ENCODE data around the gene TSNAX.

The TSNAX gene

GRCh38 chr1:231515748-231516147, 12.7 kb upstream of the TSNAX start:
- peak; percentile 97 for TF ChIP-seq SPI1 (IDR thresholded peaks at IDR 0.05; ENCODE audit: low read depth, low read length)
- no peak for TF ChIP-seq PAX5 (IDR thresholded peaks at IDR 0.05; ENCODE audit: insufficient read depth, low read length, severe bottlenecking)
- TF ChIP-seq POU2F2 (IDR thresholded peaks at IDR 0.05; ENCODE audit: low read depth, low read length), result no peak
- FAIRE-seq (no peak), DNase-seq (ENCODE audit: insufficient read length, low spot score) (no peak)

- no peak for FAIRE-seq
- TF ChIP-seq POLR2A (IDR thresholded peaks at IDR 0.05; ENCODE audit: low read depth, low read length), result no peak
- no peak for TF ChIP-seq POLR2AphosphoS5 (IDR thresholded peaks at IDR 0.05; ENCODE audit: low read depth, low read length)
- TF ChIP-seq TAF1 (IDR thresholded peaks at IDR 0.05; ENCODE audit: low read depth, low read length), result no peak
- TF ChIP-seq PAX5 (IDR thresholded peaks at IDR 0.05; ENCODE audit: insufficient read depth, low read length, severe bottlenecking), result no peak
- no peak for TF ChIP-seq POU2F2 (IDR thresholded peaks at IDR 0.05; ENCODE audit: low read depth, low read length)
- TF ChIP-seq SPI1 (IDR thresholded peaks at IDR 0.05; ENCODE audit: low read depth, low read length), result no peak
- no peak for DNase-seq (ENCODE audit: insufficient read length, low spot score)
Measured at GRCh38 chr1:231517076-231517475, 11.4 kb upstream of the TSNAX start.

DNA sequence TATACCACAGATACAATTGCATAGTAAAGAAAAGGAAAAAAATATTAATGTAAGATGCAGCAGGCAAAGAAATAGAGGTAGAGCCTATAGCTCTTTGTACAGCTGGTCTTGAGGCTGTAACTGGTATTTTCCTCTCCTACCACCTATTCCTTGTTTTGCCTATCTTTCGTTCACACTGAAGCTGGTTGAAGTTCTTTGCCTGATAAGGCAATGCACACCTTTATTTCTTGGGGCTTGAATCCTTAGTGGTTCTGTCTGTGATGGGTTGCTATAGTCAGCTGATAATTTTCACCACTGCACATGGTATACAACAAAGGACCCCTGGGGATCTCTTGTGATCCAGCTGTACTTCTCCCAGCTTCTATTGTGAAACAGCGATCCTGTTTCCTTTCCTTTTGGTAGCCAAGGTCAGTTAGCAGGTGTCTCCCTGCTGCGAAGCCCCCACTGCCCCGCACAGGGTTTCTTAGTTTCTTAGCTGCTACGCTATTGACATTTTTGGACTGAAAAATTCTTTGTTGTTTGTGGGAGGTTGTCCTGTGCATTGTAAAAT, 9.9 kb upstream of the TSNAX start:
- TF ChIP-seq POLR2AphosphoS5 (IDR thresholded peaks at IDR 0.05; ENCODE audit: low read depth, low read length), result no peak
- FAIRE-seq, result no peak

GRCh38 chr1:231519166-231519565, 9.3 kb upstream of the TSNAX start:
- no peak for DNase-seq (ENCODE audit: insufficient read length, low spot score)
- no peak for FAIRE-seq
- TF ChIP-seq TAF1 (IDR thresholded peaks at IDR 0.05; ENCODE audit: low read depth, low read length) (no peak), POU2F2 (IDR thresholded peaks at IDR 0.05; ENCODE audit: low read depth, low read length) (no peak), POLR2A (IDR thresholded peaks at IDR 0.05; ENCODE audit: low read depth, low read length) (no peak), SPI1 (IDR thresholded peaks at IDR 0.05; ENCODE audit: low read depth, low read length) (no peak), POLR2AphosphoS5 (IDR thresholded peaks at IDR 0.05; ENCODE audit: low read depth, low read length) (no peak), PAX5 (IDR thresholded peaks at IDR 0.05; ENCODE audit: insufficient read depth, low read length, severe bottlenecking) (no peak)

More for the DNA sequence above, 9.9 kb upstream of the TSNAX start:
- DNase-seq (ENCODE audit: insufficient read length, low spot score), result no peak

- FAIRE-seq (no peak), DNase-seq (ENCODE audit: insufficient read length, low spot score) (no peak)
- no peak for TF ChIP-seq POLR2AphosphoS5 (IDR thresholded peaks at IDR 0.05; ENCODE audit: low read depth, low read length)
- TF ChIP-seq TAF1 (IDR thresholded peaks at IDR 0.05; ENCODE audit: low read depth, low read length), result no peak
- TF ChIP-seq SPI1 (IDR thresholded peaks at IDR 0.05; ENCODE audit: low read depth, low read length), result no peak
- TF ChIP-seq POU2F2 (IDR thresholded peaks at IDR 0.05; ENCODE audit: low read depth, low read length), result no peak
- no peak for TF ChIP-seq POLR2A (IDR thresholded peaks at IDR 0.05; ENCODE audit: low read depth, low read length)
- no peak for TF ChIP-seq PAX5 (IDR thresholded peaks at IDR 0.05; ENCODE audit: insufficient read depth, low read length, severe bottlenecking)
Measured at GRCh38 chr1:231522038-231522437, 6.4 kb upstream of the TSNAX start.

- no peak for FAIRE-seq
Measured at GRCh38 chr1:231522931-231523642, 5.4 kb upstream of the TSNAX start.

GRCh38 chr1:231523816-231524215, 4.7 kb upstream of the TSNAX start:
- FAIRE-seq, result no peak
- no peak for DNase-seq (ENCODE audit: insufficient read length, low spot score)
- TF ChIP-seq TAF1 (IDR thresholded peaks at IDR 0.05; ENCODE audit: low read depth, low read length) (no peak), SPI1 (IDR thresholded peaks at IDR 0.05; ENCODE audit: low read depth, low read length) (no peak), PAX5 (IDR thresholded peaks at IDR 0.05; ENCODE audit: insufficient read depth, low read length, severe bottlenecking) (no peak), POLR2A (IDR thresholded peaks at IDR 0.05; ENCODE audit: low read depth, low read length) (no peak), POLR2AphosphoS5 (IDR thresholded peaks at IDR 0.05; ENCODE audit: low read depth, low read length) (no peak), POU2F2 (IDR thresholded peaks at IDR 0.05; ENCODE audit: low read depth, low read length) (no peak)

More at GRCh38 chr1:231522931-231523642, 5.4 kb upstream of the TSNAX start:
- DNase-seq (ENCODE audit: insufficient read length, low spot score), result no peak
- TF ChIP-seq TAF1 (IDR thresholded peaks at IDR 0.05; ENCODE audit: low read depth, low read length) (no peak), POLR2AphosphoS5 (IDR thresholded peaks at IDR 0.05; ENCODE audit: low read depth, low read length) (no peak), SPI1 (IDR thresholded peaks at IDR 0.05; ENCODE audit: low read depth, low read length) (no peak), PAX5 (IDR thresholded peaks at IDR 0.05; ENCODE audit: insufficient read depth, low read length, severe bottlenecking) (no peak), POU2F2 (IDR thresholded peaks at IDR 0.05; ENCODE audit: low read depth, low read length) (no peak), POLR2A (IDR thresholded peaks at IDR 0.05; ENCODE audit: low read depth, low read length) (no peak)

DNA sequence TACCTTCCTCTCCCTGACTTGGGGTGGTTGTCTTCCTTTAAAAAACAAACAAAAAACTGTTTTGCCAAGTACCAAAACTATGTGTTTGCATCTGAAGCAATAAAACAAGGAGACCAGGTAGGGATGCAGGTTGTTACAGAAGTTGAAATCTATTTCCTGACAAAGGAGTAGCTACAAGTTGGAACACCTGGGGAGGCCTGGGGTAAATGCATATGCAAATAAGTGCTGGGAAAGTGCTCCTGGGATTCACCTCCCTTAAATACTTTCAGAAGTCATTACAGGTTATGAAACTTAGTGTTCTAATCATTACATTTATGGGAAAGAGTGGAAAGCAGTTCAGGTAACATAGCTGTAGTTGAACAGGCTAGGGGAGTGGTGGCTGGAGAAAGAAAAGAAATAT, 1.9 kb upstream of the TSNAX start:
- no peak for TF ChIP-seq PAX5 (IDR thresholded peaks at IDR 0.05; ENCODE audit: insufficient read depth, low read length, severe bottlenecking)
- TF ChIP-seq POLR2A (IDR thresholded peaks at IDR 0.05; ENCODE audit: low read depth, low read length), result no peak
- TF ChIP-seq TAF1 (IDR thresholded peaks at IDR 0.05; ENCODE audit: low read depth, low read length), result no peak
- TF ChIP-seq POLR2AphosphoS5 (IDR thresholded peaks at IDR 0.05; ENCODE audit: low read depth, low read length), result no peak
- peak; percentile 59; the same call in 1 of the 2 replicates for TF ChIP-seq POU2F2 (IDR thresholded peaks at IDR 0.05; ENCODE audit: low read depth, low read length)
- TF ChIP-seq SPI1 (IDR thresholded peaks at IDR 0.05; ENCODE audit: low read depth, low read length), result no peak
- DNase-seq (ENCODE audit: insufficient read length, low spot score) (no peak), FAIRE-seq (no peak)

DNA sequence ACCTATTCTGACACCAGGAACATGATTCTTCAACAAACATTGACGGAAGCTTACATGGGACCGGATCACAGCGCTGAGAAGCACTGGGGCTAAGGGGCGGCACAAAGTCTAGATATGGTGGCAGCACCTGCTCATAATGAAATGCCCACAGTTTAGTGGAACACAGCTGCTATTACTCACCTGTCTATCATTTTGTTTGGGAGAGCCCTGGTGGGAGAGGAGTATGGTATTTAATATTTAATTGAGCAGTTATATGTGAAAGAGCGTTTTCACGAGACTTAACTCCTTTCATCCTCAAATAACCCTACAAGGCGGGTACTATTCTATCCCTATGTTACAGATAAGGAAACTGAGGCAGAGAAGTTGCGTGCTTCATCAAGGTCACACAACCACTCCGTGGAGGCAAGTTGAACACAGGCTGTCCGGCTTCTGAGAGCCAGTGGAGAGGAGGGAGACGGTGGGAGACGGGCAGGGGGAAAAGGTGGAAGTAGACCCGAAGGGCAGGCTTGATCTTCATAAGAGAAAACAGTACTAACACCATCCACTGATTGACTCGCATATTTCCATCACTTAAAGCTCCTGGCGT, 790 bp upstream of the TSNAX start:
- TF ChIP-seq POLR2AphosphoS5 (IDR thresholded peaks at IDR 0.05; ENCODE audit: low read depth, low read length) (no peak), SPI1 (IDR thresholded peaks at IDR 0.05; ENCODE audit: low read depth, low read length) (no peak), PAX5 (IDR thresholded peaks at IDR 0.05; ENCODE audit: insufficient read depth, low read length, severe bottlenecking) (no peak), TAF1 (IDR thresholded peaks at IDR 0.05; ENCODE audit: low read depth, low read length) (no peak), POU2F2 (IDR thresholded peaks at IDR 0.05; ENCODE audit: low read depth, low read length) (no peak), POLR2A (IDR thresholded peaks at IDR 0.05; ENCODE audit: low read depth, low read length) (no peak)
- DNase-seq (ENCODE audit: insufficient read length, low spot score) (no peak), FAIRE-seq (peak; percentile 51)

All from GM12891 (cell line).